ENCODE data around the gene ECM2. TPM values are rescaled to one million over a fixed set of nuclear protein-coding genes. Genes with fewer than 3 reads are reported as not detected.

ECM2 gene
- total RNA-seq, 1 donor from 2014 or later: 10.8 TPM

DNA sequence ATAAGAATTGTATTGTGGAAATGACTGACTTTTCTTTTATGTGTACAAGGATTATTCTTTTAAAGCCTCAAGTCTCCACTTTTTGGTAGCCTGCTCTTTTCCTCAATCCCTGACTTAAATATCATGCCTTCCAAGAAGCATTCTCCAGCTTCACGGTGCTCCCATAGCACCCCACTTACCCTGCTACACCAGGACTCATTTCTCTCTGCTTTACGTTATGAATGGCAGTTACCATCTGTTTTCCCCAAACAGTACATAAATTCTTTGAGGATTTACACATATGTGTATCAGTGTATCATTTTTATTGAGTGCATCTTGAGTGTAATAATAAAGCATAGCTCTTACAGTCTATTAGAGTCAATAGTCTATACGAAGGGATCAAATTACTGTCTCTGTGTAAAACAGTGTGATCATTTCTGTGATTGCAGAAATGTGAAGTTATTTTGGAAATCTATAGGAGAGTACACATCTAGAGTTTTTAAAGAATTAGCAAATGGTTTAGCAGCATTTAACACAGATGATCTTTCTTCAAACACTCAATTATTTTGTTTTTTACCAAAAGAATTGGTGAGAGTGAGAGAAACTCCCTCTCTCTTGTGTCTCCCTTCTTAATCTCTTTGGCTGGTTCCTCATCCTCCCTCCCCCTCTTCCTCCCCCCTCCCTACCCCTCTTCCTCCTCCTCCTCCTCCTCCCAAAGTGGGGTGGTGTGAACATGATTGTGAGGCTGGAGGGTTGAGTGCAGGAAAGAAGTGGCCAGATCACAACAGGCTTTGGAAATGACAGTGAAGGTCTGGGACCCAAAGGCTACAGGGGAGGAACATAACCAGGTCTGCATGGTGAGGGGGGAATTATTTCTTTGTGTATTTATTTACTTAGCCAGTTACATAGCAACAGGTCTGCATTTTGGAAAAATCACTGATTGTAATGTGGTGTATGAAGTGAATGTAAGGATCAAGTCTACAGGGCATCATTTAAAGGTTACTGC is 27.6 kb upstream of the ECM2 start:
- no peak overlapping the region for H3K27ac ChIP-seq

DNA sequence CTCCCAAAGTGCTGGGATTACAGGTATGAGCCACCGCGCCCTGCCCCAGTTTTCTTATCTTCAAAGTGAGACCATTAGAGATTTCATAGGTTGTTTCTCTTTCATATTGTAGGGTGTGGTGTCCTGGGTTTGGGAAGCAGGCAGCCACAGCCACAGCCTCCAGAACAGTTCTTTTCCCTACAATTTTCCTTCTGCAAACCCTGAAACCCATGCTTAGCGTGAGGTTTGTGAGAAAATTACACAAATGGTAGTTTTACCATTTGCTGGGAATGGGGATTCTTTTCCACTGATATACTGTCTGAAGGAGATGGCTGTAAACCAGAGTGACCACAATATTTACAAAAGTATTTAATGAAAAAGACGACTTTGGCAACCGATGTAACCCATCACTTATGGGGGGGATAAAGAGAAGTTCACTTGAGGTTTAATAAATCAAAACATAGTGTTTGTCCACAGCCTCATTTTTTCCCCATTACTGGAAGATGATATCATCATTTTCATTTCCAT is 26.7 kb upstream of the ECM2 start:
- intact Hi-C loops (cut with DNase I): no loop called here
- TF ChIP-seq POLR2AphosphoS5 (IDR thresholded peaks at IDR 0.05; ENCODE audit: insufficient read depth in 1 of 2, low read depth in 1 of 2): no peak
- TF ChIP-seq, protein P1, sequence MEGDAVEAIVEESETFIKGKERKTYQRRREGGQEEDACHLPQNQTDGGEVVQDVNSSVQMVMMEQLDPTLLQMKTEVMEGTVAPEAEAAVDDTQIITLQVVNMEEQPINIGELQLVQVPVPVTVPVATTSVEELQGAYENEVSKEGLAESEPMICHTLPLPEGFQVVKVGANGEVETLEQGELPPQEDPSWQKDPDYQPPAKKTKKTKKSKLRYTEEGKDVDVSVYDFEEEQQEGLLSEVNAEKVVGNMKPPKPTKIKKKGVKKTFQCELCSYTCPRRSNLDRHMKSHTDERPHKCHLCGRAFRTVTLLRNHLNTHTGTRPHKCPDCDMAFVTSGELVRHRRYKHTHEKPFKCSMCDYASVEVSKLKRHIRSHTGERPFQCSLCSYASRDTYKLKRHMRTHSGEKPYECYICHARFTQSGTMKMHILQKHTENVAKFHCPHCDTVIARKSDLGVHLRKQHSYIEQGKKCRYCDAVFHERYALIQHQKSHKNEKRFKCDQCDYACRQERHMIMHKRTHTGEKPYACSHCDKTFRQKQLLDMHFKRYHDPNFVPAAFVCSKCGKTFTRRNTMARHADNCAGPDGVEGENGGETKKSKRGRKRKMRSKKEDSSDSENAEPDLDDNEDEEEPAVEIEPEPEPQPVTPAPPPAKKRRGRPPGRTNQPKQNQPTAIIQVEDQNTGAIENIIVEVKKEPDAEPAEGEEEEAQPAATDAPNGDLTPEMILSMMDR (IDR thresholded peaks at IDR 0.05): no peak
- no peak for TF ChIP-seq POLR2A (IDR thresholded peaks at IDR 0.05)
- H3K36me3 ChIP-seq: no peaks in the 10 kb centered on the region
- no peak overlapping the region for H3K4me3 ChIP-seq
- H3K27me3 ChIP-seq: no peaks in the 10 kb centered on the region
- peaks cover 24% of the 10 kb centered on the region for H3K4me1 ChIP-seq
- H3K9me3 ChIP-seq: no peaks in the 10 kb centered on the region
- DNase-seq (ENCODE audit: extremely low spot score in 2 of 2): no peak
- no peak overlapping the region for H3K27ac ChIP-seq

More for the DNA sequence above, 27.6 kb upstream of the ECM2 start:
- intact Hi-C loops (cut with DNase I): no loop called here
- no peaks in the 10 kb centered on the region for H3K36me3 ChIP-seq
- peaks cover 24% of the 10 kb centered on the region for H3K4me1 ChIP-seq
- DNase-seq (ENCODE audit: extremely low spot score in 2 of 2): no peak
- H3K27me3 ChIP-seq: no peaks in the 10 kb centered on the region
- H3K9me3 ChIP-seq: no peaks in the 10 kb centered on the region
- TF ChIP-seq, protein P1 (IDR thresholded peaks at IDR 0.05): no peak
- TF ChIP-seq POLR2AphosphoS5 (IDR thresholded peaks at IDR 0.05; ENCODE audit: insufficient read depth in 1 of 2, low read depth in 1 of 2) (no peak), POLR2A (IDR thresholded peaks at IDR 0.05) (no peak)
- no peak overlapping the region for H3K4me3 ChIP-seq

DNA sequence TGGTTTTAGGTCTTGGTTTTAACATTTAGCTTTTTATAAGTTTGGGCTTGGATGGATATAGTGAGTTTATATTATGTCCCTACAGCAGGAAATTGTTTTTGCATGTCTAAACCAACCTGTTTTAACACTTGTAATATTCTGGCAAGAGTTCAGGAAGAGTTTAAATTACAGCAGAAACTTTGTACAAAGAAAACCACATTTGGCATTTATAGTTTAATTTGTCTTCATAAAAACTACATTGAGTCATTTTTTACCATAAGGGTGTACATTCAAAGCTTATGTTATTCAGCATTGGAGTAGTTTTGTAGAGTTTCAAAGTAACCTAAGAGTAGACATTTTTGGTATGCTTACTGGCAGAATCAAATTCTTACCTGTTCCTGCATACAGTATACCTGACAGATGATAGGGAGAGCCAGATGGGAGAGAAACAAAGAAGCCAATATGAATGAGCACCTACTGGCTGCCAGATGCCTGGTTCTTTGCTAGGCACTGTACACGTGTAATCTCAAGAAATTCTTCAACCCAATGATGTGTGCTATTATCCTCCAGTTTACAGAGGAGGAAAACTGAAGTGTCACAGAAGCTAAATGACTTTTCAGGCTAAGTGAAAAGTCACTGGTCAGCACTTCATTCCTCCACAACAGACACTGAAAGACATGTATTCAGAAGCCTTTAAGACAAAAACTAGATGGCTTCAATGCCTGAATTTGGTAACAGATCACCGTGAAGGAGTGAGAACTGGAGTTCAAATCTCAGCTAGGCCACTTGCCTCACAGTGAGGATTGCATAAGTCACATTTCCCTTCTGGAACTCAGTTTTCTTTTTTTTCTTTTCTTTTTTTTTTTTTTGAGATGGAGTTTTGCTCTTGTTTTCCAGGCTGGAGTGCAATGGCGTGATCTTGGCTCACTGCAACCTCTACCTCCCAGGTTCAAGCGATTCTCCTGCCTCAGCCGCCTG is 25.9 kb upstream of the ECM2 start:
- no peaks in the 10 kb centered on the region for H3K27me3 ChIP-seq
- intact Hi-C loops (cut with DNase I): no loop called here
- H3K9me3 ChIP-seq: no peaks in the 10 kb centered on the region
- peaks cover 24% of the 10 kb centered on the region for H3K4me1 ChIP-seq
- H3K36me3 ChIP-seq: no peaks in the 10 kb centered on the region
- no peak overlapping the region for H3K4me3 ChIP-seq
- TF ChIP-seq POLR2AphosphoS5 (IDR thresholded peaks at IDR 0.05; ENCODE audit: insufficient read depth in 1 of 2, low read depth in 1 of 2): peak in 1 of 2 donors; percentile 12
- no peak for TF ChIP-seq POLR2A (IDR thresholded peaks at IDR 0.05)
- DNase-seq (ENCODE audit: extremely low spot score in 2 of 2): no peak
- H3K27ac ChIP-seq: no peak overlapping the region

DNA sequence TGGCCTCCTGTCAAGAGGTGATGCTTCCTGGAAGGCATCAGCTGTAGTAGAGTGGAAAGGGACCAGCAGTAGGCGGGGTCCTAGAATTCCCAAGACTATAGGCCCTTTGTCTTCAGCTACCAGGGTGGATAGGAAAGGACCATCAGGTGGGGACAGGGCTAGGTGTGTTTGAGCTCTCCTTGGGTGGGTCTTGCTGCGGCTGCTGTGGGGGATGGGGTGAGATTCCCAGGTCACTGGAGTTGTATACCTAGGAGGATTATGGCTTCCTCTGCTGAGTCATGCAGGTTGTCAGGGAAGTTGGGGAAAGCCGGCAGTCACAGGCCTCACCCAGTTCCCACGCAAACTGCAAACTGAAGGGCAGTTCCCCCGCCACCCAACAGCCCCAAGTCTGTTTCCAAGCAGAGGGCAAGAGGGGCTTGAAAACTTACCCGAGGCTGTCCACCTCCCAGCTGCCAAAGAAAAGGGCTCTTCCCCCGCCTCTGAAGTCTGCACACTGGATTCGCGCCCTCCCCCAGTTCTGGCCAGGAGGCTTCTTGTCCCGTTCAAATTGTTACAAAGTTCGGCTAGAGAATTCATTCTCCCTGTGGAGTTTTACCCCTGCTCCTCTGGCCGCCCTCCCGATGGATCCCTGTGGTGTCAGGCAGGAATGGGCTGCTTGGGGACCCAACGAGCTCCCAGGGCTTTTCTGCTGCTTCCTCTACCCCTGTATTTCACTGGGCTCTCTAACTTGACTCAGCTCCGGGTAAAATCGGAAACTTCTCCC is 23.0 kb upstream of the ECM2 start:
- DNase-seq (ENCODE audit: extremely low spot score in 2 of 2): no peak
- H3K27me3 ChIP-seq: no peaks in the 10 kb centered on the region
- H3K4me1 ChIP-seq: peaks cover 24% of the 10 kb centered on the region
- TF ChIP-seq POLR2AphosphoS5 (IDR thresholded peaks at IDR 0.05; ENCODE audit: insufficient read depth in 1 of 2, low read depth in 1 of 2) (no peak), POLR2A (IDR thresholded peaks at IDR 0.05) (no peak)
- TF ChIP-seq, protein P1 (IDR thresholded peaks at IDR 0.05): no peak
- H3K9me3 ChIP-seq: no peaks in the 10 kb centered on the region
- intact Hi-C loops (cut with DNase I): no loop called here
- no peak overlapping the region for H3K4me3 ChIP-seq
- H3K27ac ChIP-seq: no peak overlapping the region
- no peaks in the 10 kb centered on the region for H3K36me3 ChIP-seq
